ENCODE data around the gene ABHD6.

GRCh38 chr3:58305882-58306711 lies 68.5 kb downstream of the ABHD6 start, which contains the start of the genes HTD2 and RPP14:
- peak; percentile 92 to 97 (median 95) for TF ChIP-seq CTCF (IDR thresholded peaks at IDR 0.05 in 4 of 5, conservative IDR thresholded peaks at IDR 0.05 in 1 of 5)
- TF ChIP-seq POLR2A (IDR thresholded peaks at IDR 0.05) = peak; percentile 80 to 86

Measured in gastrocnemius medialis (tissue), 4 donors.